Left renal cortex interstitium (tissue), 4 donors: Measurements from ENCODE around the gene SDC3. TPM values are rescaled to one million over a fixed set of nuclear protein-coding genes. Genes with fewer than 3 reads are reported as not detected.

Source experiments
- DNase-seq, 4 donors: peaks; one replicate each; pipeline ENCODE4 v3.0.0-alpha.2; 2013; ENCODE audit warnings: low read depth in 4 of 4, low spot score in 2 of 4, missing footprints in 1 of 4
- polyA plus RNA-seq, 4 donors: library from polyadenylated mRNA; unstranded; fragments of 120-200 nt; gene quantifications; one replicate each; pipeline ENCODE4 v1.2.1, GENCODE V29; 2013; ENCODE audit not compliant: insufficient read length in 4 of 4

The SDC3 gene
- polyA plus RNA-seq, 4 donors, result 23.4 to 35.4 (median 29.0) TPM

GRCh38 chr1:30893776-30894507, 14.6 kb downstream of the SDC3 start:
- no peak for DNase-seq

GRCh38 chr1:30892671-30893073, 15.9 kb downstream of the SDC3 start:
- no peak for DNase-seq

GRCh38 chr1:30891227-30891552, 17.4 kb downstream of the SDC3 start:
- DNase-seq, result no peak

GRCh38 chr1:30890502-30891226, 17.9 kb downstream of the SDC3 start:
- DNase-seq, result no peak

- DNase-seq, result no peak
These were observed 19.0 kb downstream of the SDC3 start for GRCh38 chr1:30889511-30889910.

- no peak for DNase-seq
These were observed 19.6 kb downstream of the SDC3 start for GRCh38 chr1:30888975-30889374.

- no peak for DNase-seq
These were observed 20.2 kb downstream of the SDC3 start for GRCh38 chr1:30888391-30888790.

- no peak for DNase-seq
These were observed 20.9 kb downstream of the SDC3 start for GRCh38 chr1:30887485-30888315.

- DNase-seq, result no peak
These were observed 21.7 kb downstream of the SDC3 start for GRCh38 chr1:30886710-30887428.

- DNase-seq, result no peak
These were observed 22.7 kb downstream of the SDC3 start for GRCh38 chr1:30885570-30886522.

GRCh38 chr1:30884723-30885122, 23.8 kb downstream of the SDC3 start:
- DNase-seq, result no peak

GRCh38 chr1:30883389-30884172, 25.0 kb downstream of the SDC3 start:
- DNase-seq, result no peak

- no peak for DNase-seq
These were observed 25.7 kb downstream of the SDC3 start for GRCh38 chr1:30882678-30883388.

GRCh38 chr1:30881319-30882181, 27.0 kb downstream of the SDC3 start:
- DNase-seq, result no peak

- DNase-seq, result no peak
These were observed 27.8 kb downstream of the SDC3 start for GRCh38 chr1:30880678-30881318.

GRCh38 chr1:30879940-30880677, 28.4 kb downstream of the SDC3 start:
- no peak for DNase-seq
